ENCODE data around the gene ZNF777.

- no peak for TF ChIP-seq RCOR1 (IDR thresholded peaks at IDR 0.05; ENCODE audit: low read depth, low read length)
- no peak for TF ChIP-seq CTCF (IDR thresholded peaks at IDR 0.05)
- no peak for TF ChIP-seq MAX (IDR thresholded peaks at IDR 0.05)
- no peak for TF ChIP-seq HDAC2 (IDR thresholded peaks at IDR 0.05)
- TF ChIP-seq SMC3 (IDR thresholded peaks at IDR 0.05): no peak
- TF ChIP-seq MAFK (IDR thresholded peaks at IDR 0.05; ENCODE audit: partially characterized antibody): no peak
Observed at GRCh38 chr7:149501651-149502050, 40.8 kb upstream of the ZNF777 start.
